GM12892 (cell line): ENCODE measurements around the gene GGT1.

ENCODE experiments used
- POLR2A ChIP-seq: IDR thresholded peaks from 2 replicates; pipeline ENCODE4 v1.6.1; 2011; ENCODE audit warnings: low read depth, low read length, control low read depth
- TAF1 ChIP-seq: IDR thresholded peaks from 2 replicates; pipeline ENCODE4 v1.6.1; 2011; ENCODE audit warnings: low read depth, mild to moderate bottlenecking, control low read depth, low read length, borderline replicate concordance

DNA sequence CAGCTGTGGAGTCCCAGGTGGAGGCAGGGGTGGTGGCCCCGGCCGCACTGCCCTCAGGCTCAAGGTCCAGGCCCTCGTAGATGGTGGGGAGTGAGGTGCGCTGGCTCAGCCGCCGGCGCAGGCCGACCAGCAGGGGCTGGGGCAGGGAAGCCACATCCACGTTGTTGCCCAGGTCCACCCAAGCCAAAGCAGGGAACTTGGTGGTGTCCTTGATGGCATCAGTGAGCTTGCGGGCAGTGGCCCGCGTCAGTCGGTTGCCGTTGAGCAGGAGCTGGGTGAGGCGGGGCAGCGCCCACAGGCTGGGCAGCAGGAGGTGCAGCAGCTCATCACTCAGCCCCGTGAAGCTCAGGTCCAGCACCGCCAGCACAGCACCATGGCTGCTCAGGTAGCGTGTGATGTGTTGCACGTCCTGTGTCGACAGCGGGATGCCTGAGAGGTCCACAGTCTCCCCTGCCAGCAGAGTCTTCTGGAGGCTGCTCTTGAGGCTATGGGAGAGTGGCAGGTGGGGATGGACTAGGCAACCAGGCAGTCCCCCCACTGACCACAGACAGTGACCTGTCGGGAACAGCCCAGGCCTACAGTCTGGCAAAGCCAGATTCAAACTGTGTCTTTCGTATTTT, 17.0 kb upstream of the GGT1 start:
- TF ChIP-seq POLR2A, result no peak
- no peak for TF ChIP-seq TAF1
